Dermis microvascular lymphatic vessel endothelial cell (primary cell): ENCODE results near the gene SHROOM3. TPM values are rescaled to one million over a fixed set of nuclear protein-coding genes. Genes with fewer than 3 reads are reported as not detected.

Experiments
- DNase-seq, 2 donors: peaks; one replicate each; pipeline versions ENCODE4 v3.0.0 to v3.0.0-alpha.2; 2010; ENCODE audit warnings: low read depth in 2 of 2
- total RNA-seq: library from RNA; depleted of rRNA; stranded (reverse); fragments of >200 nt; gene quantifications from 2 replicates; pipeline ENCODE4 v1.2.1, GENCODE V29; 2014

Gene SHROOM3
- total RNA-seq, 1 donor from 2014 or later = 0.13 TPM

GRCh38 chr4:76773766-76774165 lies 338.7 kb downstream of the SHROOM3 start:
- DNase-seq = no peak

DNA sequence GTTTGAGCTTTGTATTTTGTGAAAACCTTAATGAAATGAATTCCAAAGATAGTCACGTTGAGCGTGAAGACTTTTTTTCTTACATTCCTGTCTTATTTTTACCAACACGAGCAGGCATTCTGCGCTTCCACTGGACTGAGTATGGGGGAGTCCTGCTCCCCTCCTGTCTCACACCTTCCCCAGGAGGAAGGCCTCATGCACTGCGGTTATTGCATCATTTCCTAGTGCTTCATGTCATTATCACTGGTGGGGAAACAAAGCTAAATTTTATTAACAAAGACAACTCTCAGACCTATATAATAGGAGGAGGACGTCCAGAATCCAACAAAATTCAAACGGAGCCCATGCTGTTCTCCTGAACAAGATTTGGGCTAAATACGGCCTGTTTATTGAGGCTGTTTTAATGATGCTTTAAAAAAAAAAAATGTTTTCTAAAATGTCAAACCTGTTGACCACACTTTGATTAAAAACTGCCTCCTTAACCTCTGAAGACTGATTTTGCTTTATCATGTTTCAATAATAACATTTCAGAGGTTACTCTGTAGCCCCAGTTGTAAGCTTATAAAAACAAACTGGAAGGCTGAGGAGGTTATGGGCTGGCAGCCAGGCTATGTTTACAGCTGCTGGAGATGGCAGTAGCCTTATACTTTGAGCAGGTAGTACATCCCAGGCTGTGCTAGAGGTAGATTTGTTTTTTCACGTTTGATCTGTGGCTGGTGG lies 344.9 kb downstream of the SHROOM3 start:
- DNase-seq = peak in 1 of 2 donors; percentile 34

DNA sequence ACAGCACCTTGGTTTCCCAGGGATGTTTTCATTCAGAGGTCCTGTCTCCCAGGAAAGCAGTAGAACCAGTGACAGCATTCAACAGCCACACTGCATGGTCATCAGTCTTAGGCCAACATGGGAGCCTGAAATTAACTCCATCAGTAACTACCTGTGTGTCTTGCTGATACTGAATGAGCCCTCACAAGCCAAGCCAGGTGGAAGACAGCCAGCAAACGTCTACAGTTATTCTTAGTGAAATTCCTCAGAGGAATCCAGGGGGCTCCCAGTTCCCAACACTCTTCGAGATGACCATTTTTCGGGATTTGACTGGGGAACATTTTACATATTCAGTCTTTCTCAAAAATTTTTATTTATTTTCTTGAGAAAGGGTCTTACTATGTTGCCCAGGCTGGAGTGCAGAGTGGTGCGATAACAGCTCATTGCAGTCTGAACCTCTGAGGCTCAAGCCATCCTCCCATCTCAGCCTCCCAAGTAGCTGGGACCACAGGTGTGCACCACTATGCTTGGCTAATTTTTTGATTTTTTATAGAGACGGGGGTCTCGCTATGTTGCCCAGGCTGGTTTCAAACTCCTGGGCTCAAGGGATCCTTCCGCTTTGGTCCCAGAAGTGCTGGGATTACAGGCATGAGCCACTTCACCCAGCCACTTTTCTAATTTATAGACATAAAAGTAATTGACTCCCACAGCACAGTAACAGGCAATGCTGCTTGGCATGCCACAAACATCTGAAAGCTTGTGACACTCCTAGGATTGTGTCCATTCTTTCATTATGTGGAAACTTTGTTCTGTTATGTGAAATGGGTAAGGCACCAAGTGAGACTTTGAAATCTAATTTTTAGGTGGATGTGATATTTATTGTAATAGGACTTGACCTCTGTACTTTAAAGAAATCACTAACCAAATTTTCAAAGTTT lies 346.0 kb downstream of the SHROOM3 start:
- no peak for DNase-seq

DNA sequence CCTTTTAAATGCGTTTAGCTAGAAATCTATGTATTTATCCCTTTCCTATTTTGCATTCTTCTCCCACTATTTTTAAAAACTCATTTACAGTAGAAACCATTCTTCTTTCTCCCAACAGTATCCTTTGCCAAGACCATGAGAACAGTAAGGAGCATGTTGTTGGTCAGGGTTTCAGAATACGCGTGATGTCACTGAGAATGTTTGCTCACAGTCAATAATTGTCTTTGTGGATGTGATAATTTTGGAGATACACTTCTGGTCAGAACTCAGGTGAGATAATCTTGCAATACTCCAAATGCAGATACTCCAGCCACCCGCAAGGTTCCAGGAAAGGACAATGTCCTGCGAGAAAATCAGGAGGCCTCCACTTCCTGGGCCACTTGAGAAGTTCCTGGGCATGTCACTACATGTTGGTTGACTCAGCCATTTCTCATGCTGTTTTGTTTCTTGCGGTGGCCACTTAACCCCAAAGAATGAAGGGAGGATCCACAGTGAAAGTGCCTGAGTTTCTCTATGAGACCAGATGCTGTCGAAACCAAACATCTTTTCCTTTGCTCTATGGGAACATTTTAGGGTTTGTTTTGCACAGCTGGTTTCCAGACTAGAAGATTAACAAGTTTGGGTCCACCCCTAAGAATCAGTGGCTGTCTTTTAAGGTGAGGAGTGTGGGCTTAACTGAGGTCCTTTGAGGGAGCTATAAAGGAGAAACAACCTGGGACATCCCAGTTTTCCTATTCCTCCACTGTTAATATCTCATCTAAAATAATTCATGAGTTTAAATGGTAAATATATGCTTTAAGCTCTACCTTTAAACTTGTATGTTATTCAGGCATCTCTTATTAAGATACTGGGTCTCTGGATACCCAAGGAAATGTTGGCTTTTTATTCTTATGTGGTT lies 346.9 kb downstream of the SHROOM3 start:
- no peak for DNase-seq

DNA sequence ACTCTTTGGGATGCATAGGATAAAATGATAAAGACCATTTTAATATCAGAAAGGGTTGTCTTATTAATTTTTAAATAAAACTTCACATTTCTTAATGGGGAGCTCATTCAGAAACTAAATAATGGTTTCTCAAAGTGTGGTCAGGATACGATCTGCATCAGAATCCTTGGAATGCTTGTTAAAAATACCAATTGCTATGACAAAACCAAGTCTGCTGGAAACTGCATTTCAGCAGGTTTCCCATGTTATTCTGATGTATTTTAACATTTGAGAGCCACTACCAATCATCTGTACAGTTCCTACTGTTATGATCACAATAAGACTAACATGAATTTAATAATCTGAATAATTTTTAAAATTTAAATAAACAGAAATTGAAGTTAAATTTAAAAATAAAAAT lies 347.8 kb downstream of the SHROOM3 start:
- no peak for DNase-seq

DNA sequence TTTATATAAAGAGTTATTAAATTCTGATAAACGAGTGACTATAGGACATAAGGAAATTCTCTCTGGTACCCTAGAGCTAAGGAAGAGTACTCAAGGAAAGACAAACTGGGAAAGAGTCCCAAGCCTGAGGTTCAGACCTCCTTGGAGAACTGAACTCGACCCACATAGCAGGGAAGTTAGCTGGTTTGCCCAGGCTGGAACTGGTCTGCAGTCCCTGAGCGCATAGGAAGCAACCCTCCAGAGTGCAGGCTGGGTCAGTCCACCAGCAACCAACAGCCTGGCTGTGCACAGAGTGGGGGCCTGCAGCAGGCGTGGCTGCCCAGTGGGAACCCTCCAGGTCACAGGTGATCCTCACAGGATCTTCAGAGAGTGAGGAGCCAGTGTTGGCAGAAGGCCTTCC lies 348.8 kb downstream of the SHROOM3 start:
- DNase-seq = no peak

DNA sequence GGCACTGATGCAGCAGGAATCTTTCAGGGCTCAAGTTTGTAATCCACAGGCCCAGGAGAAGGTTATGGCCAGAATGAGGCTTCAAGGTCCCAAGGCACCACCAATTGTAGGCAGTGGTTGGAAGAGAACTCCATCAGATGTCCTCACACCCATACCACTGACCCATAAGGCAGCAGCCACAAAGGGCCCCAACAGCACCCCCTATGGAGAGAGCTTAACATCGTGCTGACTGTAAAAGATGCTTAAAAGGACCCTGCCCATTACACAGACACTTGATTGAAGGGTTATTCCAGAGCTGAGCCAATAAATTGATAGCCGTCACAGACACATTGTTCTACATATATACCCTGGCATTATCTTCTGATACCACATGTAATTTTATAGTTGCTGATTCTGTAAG lies 349.2 kb downstream of the SHROOM3 start:
- DNase-seq = no peak

DNA sequence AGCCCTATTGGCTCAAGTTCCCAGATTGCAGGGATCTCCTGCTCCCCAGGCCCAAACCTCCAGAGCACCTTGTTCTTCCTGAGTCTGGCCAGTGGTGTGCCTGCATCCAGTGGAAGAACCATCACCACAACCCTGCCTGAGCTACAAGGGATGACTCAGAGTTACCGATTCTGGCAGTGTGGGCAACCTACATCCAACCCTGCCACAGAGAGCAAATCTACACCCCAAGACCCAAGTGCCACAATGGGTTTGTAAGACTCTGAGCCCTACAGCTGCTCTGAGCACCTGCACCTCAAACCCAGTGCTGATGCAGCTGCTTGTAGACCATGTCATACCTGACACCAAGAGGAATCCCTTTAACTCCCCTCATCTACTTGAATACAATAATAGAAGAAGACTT lies 352.9 kb downstream of the SHROOM3 start:
- no peak for DNase-seq

DNA sequence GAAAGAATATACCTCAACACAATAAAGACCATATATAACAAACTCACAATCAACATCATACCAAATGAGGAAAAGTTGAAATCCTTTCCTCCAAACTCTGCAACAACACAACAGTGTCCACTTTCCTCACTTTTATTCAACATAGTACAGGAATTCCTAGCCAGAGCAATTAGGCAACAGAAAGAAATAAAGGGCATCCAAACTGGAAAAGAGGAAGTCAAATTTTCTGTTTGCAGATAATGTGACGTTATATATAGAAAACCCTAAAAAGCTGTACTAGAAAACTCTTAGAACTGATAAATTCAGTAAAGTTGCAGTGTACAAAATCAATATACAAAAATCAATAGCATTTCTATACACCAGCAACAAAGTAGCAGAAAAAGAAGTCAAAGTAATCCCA lies 355.3 kb downstream of the SHROOM3 start:
- no peak for DNase-seq

DNA sequence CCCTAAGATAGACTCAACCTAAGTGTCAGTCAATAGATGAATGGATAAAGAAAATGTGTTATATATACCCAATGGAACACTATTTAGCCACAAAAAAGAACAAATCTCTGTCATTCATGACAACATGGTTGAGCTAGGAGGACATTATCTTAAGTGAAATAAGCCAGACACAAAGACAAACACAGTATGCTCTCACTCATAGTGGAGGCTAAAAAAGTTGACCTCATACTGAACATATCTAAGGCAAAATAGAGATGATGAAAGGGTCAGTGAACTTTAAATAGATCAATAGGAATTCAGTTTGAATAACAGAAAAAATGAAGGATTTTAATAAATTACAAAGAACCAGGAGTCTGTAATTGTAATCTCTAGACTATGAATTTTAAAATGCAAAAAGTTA lies 356.4 kb downstream of the SHROOM3 start:
- no peak for DNase-seq

- no peak for DNase-seq
Measured at GRCh38 chr4:76792418-76792817, 357.4 kb downstream of the SHROOM3 start.

- DNase-seq = no peak
Measured at GRCh38 chr4:76795243-76795642, 360.2 kb downstream of the SHROOM3 start.

- DNase-seq = no peak
Measured at GRCh38 chr4:76799140-76799539, 364.1 kb downstream of the SHROOM3 start.

- no peak for DNase-seq
Measured at GRCh38 chr4:76799718-76800117, 364.7 kb downstream of the SHROOM3 start.

- no peak for DNase-seq
Measured at GRCh38 chr4:76800902-76801301, 365.9 kb downstream of the SHROOM3 start.

- DNase-seq = no peak
Measured at GRCh38 chr4:76801621-76802235, 366.7 kb downstream of the SHROOM3 start.

DNA sequence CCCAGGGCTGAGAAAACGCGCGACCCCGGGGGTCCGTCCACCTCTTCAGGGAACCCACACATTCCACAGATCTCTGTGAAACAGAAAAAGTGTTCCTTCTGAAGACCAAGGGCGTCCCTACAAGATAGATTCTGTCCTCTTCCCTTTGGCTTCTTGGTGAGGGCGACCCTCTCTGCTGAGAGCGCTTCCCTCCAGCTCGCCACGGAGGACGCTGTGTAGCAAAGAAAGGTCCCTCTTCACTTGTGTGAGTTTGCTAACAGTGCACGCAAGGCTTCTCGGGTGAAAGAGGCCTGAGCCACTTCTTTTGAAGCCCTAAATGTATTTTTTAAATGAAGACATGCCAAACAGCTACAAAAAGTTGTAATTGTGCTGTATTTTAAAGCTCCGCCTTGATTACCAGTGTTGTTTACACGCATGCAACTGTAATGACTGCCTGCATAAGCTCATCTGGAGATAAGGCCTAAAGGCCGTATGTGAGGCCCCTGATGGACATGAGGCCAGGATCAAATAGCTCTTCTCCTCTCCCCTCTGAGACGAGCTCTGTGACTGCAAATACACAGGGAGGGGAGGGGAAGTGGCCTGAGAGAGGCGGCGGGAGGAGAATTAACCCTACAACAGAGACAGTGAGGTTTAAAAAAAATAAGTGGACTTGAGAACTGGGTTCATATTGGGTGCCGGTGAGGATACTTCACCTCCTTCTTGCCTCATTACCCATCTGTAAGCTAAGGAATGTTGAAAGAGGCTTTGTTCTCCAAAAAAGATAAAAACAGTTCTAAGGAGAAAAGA lies 367.4 kb downstream of the SHROOM3 start:
- DNase-seq = no peak

- peak; percentile 30 to 93 for DNase-seq
Measured at GRCh38 chr4:76803522-76803921, 368.5 kb downstream of the SHROOM3 start.

GRCh38 chr4:76804096-76804495 lies 369.1 kb downstream of the SHROOM3 start:
- peak in 1 of 2 donors; percentile 51 for DNase-seq

- no peak for DNase-seq
Measured at GRCh38 chr4:76806346-76806745, 371.3 kb downstream of the SHROOM3 start.
